Measurements from ENCODE around the gene GARRE1.

GARRE1 gene

DNA sequence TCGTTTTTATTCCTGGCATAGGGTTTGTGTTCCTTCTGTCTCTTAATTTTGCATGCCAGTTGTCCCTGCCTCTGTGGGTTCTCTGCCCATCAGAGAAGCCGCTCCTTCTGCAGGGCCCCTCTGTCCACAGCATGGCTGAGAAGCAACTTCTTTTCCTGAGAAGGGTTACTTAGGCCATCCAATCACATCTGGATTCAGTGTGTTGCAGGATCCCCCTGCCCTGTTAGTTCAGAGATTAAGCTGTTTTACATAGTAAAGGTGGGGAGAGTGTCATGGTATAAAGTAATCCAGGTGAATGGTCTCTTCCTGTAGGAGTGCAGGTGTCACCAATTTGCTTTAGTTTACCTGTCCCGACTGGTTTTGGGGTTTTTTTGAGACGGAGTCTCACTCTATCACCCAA lies 22.9 kb upstream of the GARRE1 start:
- Histone ChIP-seq H3K23ac (ENCODE audit: low read depth, low read length, poor library complexity) (no peak overlapping the region), H3K79me1 (ENCODE audit: low read depth, low read length) (no peaks in the 10 kb centered on the region), H2BK15ac (ENCODE audit: low read length) (no peak overlapping the region), H3K27me3 (ENCODE audit: control insufficient read depth in 3 of 3, insufficient read depth in 3 of 3, low read depth in 1 of 3, low read length in 3 of 3) (no peaks in the 10 kb centered on the region), H3K27ac (replicated peaks; ENCODE audit: low read length) (no peak overlapping the region), H3K9ac (ENCODE audit: low read depth, low read length, poor library complexity) (no peak overlapping the region), H3K4me3 (ENCODE audit: low read length in 2 of 2) (no peak overlapping the region), H4K8ac (ENCODE audit: low read depth, low read length) (no peak overlapping the region), H3K4me2 (ENCODE audit: insufficient read depth, low read length, poor library complexity, severe bottlenecking) (no peak overlapping the region), H3K14ac (ENCODE audit: low read length) (no peak overlapping the region), H2AK5ac (ENCODE audit: low read depth, low read length) (no peak overlapping the region), H3K36me3 (replicated peaks in 1 of 2; ENCODE audit: control insufficient read depth in 2 of 2, insufficient read depth in 2 of 2, low read length in 2 of 2) (peaks cover 16 to 55% of the 10 kb centered on the region in 2 donors), H2BK12ac (ENCODE audit: low read length) (no peak overlapping the region), H3K4me1 (ENCODE audit: control insufficient read depth in 2 of 2, insufficient read depth in 1 of 2, low read depth in 1 of 2, low read length in 2 of 2) (no peaks in the 10 kb centered on the region), H3K9me3 (replicated peaks in 1 of 2; ENCODE audit: control insufficient read depth in 2 of 2, insufficient read depth in 1 of 2, low read depth in 1 of 2, low read length in 2 of 2) (no peaks in the 10 kb centered on the region), H3K18ac (ENCODE audit: low read length) (no peak overlapping the region), H2AFZ (ENCODE audit: low read length) (no peak overlapping the region), H4K91ac (ENCODE audit: low read depth, low read length, poor library complexity) (no peak overlapping the region), H2BK5ac (ENCODE audit: low read length) (no peak overlapping the region), H2BK120ac (ENCODE audit: low read depth, low read length) (no peak overlapping the region), H3K4ac (ENCODE audit: low read length) (no peak overlapping the region)
- WGBS, 2 donors (ENCODE audit: extremely low coverage in 2 of 2, insufficient read length in 2 of 2, insufficient replicate concordance in 1 of 2): no CpG with 5 or more reads among the region's 4 CpGs
- no peak for DNase-seq (ENCODE audit: low spot score)

DNA sequence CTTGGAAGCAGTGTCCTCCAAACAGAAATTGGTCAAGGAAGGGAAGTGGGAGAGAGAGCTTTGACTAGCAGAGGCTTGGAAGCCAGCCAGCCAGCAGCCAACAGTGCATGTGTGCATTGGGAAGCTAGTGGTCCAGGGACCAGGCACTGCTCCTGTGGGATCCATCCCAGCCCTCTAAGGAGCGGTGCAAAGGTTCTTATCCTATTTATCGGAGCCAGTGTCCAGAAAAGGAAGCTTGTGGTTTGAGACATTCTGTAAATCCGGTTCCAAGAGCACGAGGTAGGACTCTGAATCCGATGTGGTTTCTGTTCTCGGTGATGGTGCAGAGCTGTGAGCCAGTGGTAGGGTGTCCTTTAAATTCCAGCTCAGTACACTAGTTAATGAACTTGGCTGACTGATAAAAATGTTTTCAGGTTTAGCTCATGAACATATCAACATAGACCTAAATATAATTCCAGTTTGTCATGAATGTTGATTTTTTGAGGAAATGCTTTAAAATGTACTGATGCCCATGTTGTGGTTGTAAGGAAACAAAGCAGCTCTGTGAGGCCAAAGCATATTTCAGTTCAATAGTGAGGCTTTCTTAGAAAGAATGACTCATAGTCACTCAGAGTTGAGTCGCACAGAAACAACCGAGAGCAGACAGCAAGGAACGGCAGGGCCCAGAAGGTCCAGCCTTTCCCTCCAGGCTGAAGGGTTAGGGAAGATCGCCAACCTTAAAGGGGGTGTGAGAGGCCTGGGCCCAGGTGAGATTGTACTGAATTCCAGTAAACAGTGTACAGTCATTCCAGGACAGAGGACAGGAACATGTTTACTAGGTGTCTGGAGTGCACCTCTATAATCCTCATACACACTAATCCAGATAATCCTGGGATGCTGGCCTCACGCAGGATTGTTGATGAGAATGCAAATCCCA lies 21.5 kb upstream of the GARRE1 start:
- Histone ChIP-seq H3K4me1 (ENCODE audit: control insufficient read depth in 2 of 2, insufficient read depth in 1 of 2, low read depth in 1 of 2, low read length in 2 of 2) (no peaks in the 10 kb centered on the region), H2BK12ac (ENCODE audit: low read length) (no peak overlapping the region), H2AFZ (ENCODE audit: low read length) (no peak overlapping the region), H3K18ac (ENCODE audit: low read length) (no peak overlapping the region), H3K23ac (ENCODE audit: low read depth, low read length, poor library complexity) (no peak overlapping the region), H3K27ac (replicated peaks; ENCODE audit: low read length) (no peak overlapping the region), H4K8ac (ENCODE audit: low read depth, low read length) (no peak overlapping the region), H3K4ac (ENCODE audit: low read length) (no peak overlapping the region), H2BK15ac (ENCODE audit: low read length) (no peak overlapping the region), H4K91ac (ENCODE audit: low read depth, low read length, poor library complexity) (no peak overlapping the region), H3K4me3 (ENCODE audit: low read length in 2 of 2) (no peak overlapping the region), H2AK5ac (ENCODE audit: low read depth, low read length) (no peak overlapping the region), H2BK5ac (ENCODE audit: low read length) (no peak overlapping the region), H3K4me2 (ENCODE audit: insufficient read depth, low read length, poor library complexity, severe bottlenecking) (no peak overlapping the region), H3K9ac (ENCODE audit: low read depth, low read length, poor library complexity) (no peak overlapping the region), H3K9me3 (replicated peaks in 1 of 2; ENCODE audit: control insufficient read depth in 2 of 2, insufficient read depth in 1 of 2, low read depth in 1 of 2, low read length in 2 of 2) (no peaks in the 10 kb centered on the region), H3K27me3 (ENCODE audit: control insufficient read depth in 3 of 3, insufficient read depth in 3 of 3, low read depth in 1 of 3, low read length in 3 of 3) (no peaks in the 10 kb centered on the region), H3K79me1 (ENCODE audit: low read depth, low read length) (no peaks in the 10 kb centered on the region), H2BK120ac (ENCODE audit: low read depth, low read length) (no peak overlapping the region), H3K36me3 (replicated peaks in 1 of 2; ENCODE audit: control insufficient read depth in 2 of 2, insufficient read depth in 2 of 2, low read length in 2 of 2) (peaks cover 15 to 46% of the 10 kb centered on the region in 2 donors), H3K14ac (ENCODE audit: low read length) (no peak overlapping the region)
- no peak for DNase-seq (ENCODE audit: low spot score)
- WGBS, 2 donors (ENCODE audit: extremely low coverage in 2 of 2, insufficient read length in 2 of 2, insufficient replicate concordance in 1 of 2): no CpG with 5 or more reads among the region's 11 CpGs

DNA sequence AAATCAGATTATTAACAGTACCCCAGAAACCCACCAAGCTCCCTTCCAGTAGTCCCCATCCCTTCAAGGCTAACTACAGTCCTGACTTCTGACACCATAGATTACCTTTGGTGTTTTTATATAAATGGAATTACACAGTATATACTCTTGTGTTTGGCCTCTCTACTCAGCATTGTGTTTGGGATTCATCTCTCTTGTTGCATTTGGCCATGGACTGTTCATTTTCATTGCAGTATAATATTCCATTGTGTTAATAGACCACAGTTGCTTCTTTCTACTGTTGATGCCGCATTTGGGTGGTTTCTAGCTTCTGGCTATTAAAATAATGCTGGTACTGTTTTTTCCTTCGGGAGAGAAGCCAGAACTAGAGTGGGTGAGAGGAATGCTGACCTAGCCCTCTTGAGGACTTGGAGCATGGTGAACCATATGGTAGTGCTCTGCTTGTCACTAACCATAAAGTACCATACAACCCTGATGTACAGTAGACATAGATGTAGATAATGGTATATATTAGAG lies 18.9 kb upstream of the GARRE1 start:
- Histone ChIP-seq H3K27me3 (ENCODE audit: control insufficient read depth in 3 of 3, insufficient read depth in 3 of 3, low read depth in 1 of 3, low read length in 3 of 3) (no peaks in the 10 kb centered on the region), H3K4me2 (ENCODE audit: insufficient read depth, low read length, poor library complexity, severe bottlenecking) (no peak overlapping the region), H2BK5ac (ENCODE audit: low read length) (no peak overlapping the region), H2AFZ (ENCODE audit: low read length) (no peak overlapping the region), H3K27ac (replicated peaks; ENCODE audit: low read length) (no peak overlapping the region), H2AK5ac (ENCODE audit: low read depth, low read length) (no peak overlapping the region), H2BK15ac (ENCODE audit: low read length) (no peak overlapping the region), H3K4me3 (ENCODE audit: low read length in 2 of 2) (no peak overlapping the region), H3K4ac (ENCODE audit: low read length) (no peak overlapping the region), H3K36me3 (replicated peaks in 1 of 2; ENCODE audit: control insufficient read depth in 2 of 2, insufficient read depth in 2 of 2, low read length in 2 of 2) (peaks cover 5 to 20% of the 10 kb centered on the region in 2 donors), H3K9me3 (replicated peaks in 1 of 2; ENCODE audit: control insufficient read depth in 2 of 2, insufficient read depth in 1 of 2, low read depth in 1 of 2, low read length in 2 of 2) (no peaks in the 10 kb centered on the region), H3K14ac (ENCODE audit: low read length) (no peak overlapping the region), H4K91ac (ENCODE audit: low read depth, low read length, poor library complexity) (no peak overlapping the region), H2BK120ac (ENCODE audit: low read depth, low read length) (no peak overlapping the region), H3K9ac (ENCODE audit: low read depth, low read length, poor library complexity) (no peak overlapping the region), H3K18ac (ENCODE audit: low read length) (no peak overlapping the region), H3K79me1 (ENCODE audit: low read depth, low read length) (no peaks in the 10 kb centered on the region), H3K4me1 (ENCODE audit: control insufficient read depth in 2 of 2, insufficient read depth in 1 of 2, low read depth in 1 of 2, low read length in 2 of 2) (no peaks in the 10 kb centered on the region), H3K23ac (ENCODE audit: low read depth, low read length, poor library complexity) (no peak overlapping the region), H2BK12ac (ENCODE audit: low read length) (no peak overlapping the region), H4K8ac (ENCODE audit: low read depth, low read length) (no peak overlapping the region)
- DNase-seq (ENCODE audit: low spot score): no peak
- WGBS, 2 donors (ENCODE audit: extremely low coverage in 2 of 2, insufficient read length in 2 of 2, insufficient replicate concordance in 1 of 2): no CpG with 5 or more reads among the region's 2 CpGs
